ENCODE measurements around the gene STK24.

DNA sequence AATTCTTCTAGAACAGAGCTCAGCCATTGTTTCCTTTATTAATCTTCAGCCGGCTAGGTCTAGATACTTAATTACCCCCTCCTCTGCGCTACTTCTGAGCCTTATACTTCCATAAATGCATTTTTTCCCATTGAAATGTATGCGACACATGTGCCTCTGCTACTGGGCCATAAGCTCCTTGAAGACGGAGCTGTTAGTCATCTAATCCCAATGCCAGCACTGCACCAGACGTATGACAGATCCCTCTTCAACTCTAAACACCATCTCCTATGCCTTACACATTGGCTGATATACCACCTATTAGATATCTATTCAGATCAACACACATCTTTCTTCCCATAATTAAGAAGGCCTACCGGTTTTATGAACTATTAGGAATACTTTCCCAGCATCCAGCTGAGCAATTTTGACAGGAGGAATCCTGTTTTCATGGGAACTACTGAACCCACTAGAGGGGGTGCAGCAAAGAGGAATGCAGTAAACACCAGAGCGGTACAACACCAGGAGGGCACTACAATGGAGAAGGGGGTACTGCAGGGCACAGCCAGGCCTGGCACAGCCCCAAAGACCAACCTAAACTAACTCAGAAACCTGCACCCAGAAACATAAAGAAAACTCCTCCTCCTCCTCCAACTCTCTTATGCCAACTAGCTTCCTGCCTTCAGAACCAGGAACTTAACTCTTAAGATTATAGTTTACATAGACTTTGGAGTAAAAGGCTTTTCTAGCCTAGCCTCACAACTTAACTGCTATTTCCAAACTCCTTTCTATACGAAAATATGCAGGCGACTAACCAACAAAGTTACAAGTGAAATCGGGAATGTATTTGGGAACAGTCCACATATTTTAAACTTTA, 18.7 kb downstream of the STK24 start:
- TF ChIP-seq, protein P1, sequence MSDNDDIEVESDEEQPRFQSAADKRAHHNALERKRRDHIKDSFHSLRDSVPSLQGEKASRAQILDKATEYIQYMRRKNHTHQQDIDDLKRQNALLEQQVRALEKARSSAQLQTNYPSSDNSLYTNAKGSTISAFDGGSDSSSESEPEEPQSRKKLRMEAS (IDR thresholded peaks at IDR 0.05): no peak
- no peak for TF ChIP-seq RAD21 (IDR thresholded peaks at IDR 0.05; ENCODE audit: low read depth)
- TF ChIP-seq EP300 (IDR thresholded peaks at IDR 0.05; ENCODE audit: borderline replicate concordance): no peak
- TF ChIP-seq CEBPB (IDR thresholded peaks at IDR 0.05): no peak
- TF ChIP-seq, protein P2, sequence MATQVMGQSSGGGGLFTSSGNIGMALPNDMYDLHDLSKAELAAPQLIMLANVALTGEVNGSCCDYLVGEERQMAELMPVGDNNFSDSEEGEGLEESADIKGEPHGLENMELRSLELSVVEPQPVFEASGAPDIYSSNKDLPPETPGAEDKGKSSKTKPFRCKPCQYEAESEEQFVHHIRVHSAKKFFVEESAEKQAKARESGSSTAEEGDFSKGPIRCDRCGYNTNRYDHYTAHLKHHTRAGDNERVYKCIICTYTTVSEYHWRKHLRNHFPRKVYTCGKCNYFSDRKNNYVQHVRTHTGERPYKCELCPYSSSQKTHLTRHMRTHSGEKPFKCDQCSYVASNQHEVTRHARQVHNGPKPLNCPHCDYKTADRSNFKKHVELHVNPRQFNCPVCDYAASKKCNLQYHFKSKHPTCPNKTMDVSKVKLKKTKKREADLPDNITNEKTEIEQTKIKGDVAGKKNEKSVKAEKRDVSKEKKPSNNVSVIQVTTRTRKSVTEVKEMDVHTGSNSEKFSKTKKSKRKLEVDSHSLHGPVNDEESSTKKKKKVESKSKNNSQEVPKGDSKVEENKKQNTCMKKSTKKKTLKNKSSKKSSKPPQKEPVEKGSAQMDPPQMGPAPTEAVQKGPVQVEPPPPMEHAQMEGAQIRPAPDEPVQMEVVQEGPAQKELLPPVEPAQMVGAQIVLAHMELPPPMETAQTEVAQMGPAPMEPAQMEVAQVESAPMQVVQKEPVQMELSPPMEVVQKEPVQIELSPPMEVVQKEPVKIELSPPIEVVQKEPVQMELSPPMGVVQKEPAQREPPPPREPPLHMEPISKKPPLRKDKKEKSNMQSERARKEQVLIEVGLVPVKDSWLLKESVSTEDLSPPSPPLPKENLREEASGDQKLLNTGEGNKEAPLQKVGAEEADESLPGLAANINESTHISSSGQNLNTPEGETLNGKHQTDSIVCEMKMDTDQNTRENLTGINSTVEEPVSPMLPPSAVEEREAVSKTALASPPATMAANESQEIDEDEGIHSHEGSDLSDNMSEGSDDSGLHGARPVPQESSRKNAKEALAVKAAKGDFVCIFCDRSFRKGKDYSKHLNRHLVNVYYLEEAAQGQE (IDR thresholded peaks at IDR 0.05; ENCODE audit: low read depth): no peak
